Stimulated activated CD8-positive, alpha-beta memory T cell treated with anti-CD3 and anti-CD28 coated beads, Interleukin-2, amount 100 ng/mL, for 48 hours (primary cell): Measurements from ENCODE around the gene OR4N5.
"Not testable (repeated sequence)": the region's sequence is repeated elsewhere in the genome, so short reads cannot be mapped to it uniquely, and the experiment has no call there.

Experiments
- DNase-seq, 2 donors: peaks; one replicate each; pipeline ENCODE4 v3.0.0-alpha.2; 2020; ENCODE audit warnings: low read depth in 2 of 2

The OR4N5 gene, protein sequence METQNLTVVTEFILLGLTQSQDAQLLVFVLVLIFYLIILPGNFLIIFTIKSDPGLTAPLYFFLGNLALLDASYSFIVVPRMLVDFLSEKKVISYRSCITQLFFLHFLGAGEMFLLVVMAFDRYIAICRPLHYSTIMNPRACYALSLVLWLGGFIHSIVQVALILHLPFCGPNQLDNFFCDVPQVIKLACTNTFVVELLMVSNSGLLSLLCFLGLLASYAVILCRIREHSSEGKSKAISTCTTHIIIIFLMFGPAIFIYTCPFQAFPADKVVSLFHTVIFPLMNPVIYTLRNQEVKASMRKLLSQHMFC

DNA sequence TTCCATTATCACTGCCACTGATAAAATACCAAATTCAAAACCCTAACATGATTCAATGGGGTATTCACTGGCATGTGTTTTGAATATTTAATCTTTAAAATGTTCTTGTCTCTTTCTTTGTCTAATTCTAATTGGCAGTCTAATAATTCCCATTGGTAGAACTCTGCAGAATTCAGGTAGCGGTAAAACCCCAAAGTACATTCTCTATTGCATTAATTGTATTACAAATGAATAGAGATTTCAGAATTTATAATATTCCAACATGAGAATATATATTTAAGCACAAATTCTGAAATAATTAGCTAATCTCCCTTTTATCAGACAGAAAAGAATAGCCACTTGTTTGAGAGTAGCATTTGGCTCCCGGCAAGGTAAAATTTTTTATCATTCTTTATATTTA lies at the start of gene OR4N5:
Gene OR4N5, plus strand, starts transcription at position 301 of the 400 bp plus-strand sequence. CDS start 4,916 bp downstream, outside the sequence.
- DNase-seq, result no peak

DNA sequence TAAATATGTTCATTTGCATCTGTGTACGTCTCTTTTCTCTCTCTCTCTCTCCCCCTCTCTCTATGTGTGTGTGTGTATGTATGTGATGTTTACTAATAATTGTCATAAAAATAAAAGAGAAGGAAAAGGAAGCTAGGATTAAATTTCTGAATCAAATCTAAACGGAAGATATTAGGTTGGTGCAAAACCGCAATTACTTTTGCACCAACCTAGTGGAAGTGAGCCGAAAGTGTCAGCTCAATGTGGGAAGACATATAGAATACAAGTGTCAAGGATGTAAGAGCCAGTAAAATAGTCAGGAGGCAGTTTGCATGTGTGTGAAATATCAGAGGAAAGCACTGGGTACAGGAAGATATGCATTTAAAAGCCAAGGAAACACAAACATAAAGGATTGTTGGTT lies 46.6 kb upstream of the OR4N5 start:
- no peak for DNase-seq

DNA sequence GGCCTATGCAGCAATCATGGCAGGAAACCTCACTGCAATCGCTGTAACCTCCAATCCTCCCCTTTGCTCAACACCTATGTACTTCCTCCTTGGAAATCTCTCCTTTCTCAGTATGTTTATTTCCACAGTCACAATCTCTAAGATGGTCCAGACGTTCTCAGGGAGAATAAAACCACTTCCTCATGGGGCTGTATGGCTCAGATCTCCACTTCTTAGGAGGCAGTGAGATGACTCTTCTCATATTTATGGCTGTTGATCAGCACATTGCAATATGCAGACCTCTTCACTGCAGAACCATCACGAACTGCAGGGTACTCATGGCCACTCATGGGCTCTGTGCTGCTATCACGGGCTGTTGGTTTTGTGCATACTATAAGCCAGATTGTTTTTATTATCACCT lies 45.2 kb upstream of the OR4N5 start:
- DNase-seq, result no peak

DNA sequence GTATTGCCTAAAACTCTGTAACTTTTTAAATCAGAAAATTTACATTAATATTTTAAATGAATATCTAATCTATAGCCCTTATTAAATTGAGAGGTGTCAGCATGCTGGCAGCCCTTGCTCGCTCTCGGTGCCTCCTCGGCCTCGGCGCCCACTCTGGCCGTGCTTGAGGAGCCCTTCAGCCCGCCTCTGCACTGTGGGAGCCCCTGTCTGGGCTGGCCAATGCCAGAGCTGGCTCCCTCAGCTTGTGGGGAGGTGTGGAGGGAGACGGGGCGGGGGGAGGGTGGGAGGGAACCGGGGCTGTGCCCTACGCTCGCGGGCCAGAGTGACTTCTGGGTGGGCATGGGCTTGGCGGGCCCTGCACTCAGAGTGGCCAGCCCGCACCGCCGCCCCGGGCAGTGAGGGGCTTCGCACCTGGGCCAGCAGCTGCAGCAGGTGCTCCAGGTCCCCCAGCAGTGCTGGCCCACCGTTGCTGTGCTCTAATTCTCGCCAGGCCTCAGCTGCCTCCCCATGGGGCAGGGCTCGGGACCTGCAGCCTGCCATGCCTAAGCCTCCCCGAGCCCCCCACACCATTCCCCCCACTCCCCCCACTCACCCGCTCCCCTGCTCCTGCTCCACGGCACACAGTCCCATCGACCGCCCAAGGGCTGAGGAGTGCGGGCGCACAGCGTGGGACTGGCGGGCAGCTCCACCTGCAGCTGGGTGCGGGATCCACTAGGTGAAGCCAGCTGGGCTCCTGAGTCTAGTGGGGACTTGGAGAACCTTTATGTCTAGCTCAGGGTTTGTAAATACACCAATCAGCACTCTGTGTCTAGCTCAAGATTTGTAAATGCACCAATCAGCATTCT lies 39.5 kb upstream of the OR4N5 start:
- not testable (repeated sequence) for DNase-seq

DNA sequence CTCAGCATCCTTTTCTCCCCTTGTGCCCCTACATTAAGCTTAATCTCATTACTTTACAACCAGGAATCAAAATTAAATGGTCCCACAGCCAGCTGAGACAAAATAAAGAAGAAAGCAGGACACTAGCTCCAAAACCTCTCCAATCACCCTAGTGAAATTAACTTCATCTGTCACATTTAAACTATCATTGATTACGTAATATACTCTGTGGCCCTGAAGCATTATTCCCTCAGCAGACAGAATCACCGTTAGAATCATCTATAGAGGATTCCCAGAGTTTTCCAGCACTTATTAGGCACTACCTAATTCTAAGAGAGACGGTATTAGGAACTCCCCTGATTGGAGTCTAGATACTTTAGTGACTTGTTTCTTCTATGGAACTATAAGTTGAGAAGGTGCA lies 28.2 kb upstream of the OR4N5 start, which contains the start of gene OR4K17:
Gene OR4K17, plus strand, starts transcription at position 302 of the 400 bp plus-strand sequence. CDS start 6,761 bp downstream, outside the sequence.
- DNase-seq, result no peak

DNA sequence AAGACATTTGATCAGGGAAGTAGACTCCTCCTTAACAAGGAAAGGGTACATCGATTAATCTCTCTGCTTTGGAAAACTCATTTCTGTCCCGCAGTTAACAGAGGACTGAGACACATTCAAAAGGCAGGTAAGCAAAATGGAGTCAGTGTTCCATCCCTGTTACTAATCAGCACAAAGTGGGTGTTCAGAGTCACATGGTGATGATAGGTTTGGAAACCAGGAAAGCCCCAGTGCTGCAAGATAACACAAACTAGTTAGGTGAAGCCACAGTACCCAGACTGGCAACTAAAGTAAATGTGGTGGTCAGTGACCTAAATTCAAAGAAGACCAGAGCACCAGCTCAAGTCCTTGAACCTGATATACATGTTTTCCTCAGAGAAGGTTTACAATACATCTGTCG lies 26.3 kb upstream of the OR4N5 start:
- DNase-seq, result no peak

DNA sequence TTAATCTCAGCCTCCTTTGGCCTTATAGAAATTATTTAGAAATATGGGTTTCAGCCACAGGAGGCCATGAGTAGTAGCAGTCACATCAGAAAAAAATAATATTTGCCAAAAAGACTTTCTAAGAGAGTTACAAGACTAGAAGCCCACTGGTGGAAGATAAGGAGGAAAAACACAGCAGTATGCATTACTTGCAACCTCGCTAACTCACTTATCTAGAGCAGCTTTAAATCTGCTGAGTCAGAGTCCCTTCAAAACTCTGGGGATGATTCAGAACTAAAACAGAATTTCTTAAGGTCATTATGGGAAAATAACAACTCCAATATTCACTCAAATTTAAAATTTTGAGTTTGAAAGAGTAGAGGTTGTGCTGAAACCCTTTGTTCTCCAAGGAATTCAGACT lies 21.9 kb upstream of the OR4N5 start:
- no peak for DNase-seq

DNA sequence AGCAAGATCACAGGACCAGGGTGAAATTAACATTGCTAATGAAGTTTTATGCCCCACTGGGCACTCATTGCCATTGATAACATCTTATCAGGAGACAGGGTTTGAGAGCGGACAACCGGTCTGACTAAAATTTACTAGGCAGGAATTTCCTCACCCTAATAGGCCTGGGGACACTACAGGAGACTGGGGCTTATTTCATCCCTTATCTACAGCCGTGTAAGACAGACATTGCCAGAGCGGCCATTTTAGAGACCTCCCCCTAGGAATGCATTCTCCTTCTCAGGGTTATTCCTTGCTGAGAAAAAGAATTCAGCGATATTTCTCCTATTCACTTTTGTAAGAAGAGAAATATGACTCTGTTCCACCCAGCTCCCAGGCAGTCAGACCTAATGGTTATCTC lies 19.8 kb upstream of the OR4N5 start:
- no peak for DNase-seq

DNA sequence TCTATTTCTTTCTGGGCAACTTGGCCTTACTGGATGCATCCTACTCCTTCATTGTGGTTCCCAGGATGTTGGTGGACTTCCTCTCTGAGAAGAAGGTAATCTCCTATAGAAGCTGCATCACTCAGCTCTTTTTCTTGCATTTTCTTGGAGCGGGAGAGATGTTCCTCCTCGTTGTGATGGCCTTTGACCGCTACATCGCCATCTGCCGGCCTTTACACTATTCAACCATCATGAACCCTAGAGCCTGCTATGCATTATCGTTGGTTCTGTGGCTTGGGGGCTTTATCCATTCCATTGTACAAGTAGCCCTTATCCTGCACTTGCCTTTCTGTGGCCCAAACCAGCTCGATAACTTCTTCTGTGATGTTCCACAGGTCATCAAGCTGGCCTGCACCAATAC lies 5.3 kb downstream of the OR4N5 start:
- no peak for DNase-seq

DNA sequence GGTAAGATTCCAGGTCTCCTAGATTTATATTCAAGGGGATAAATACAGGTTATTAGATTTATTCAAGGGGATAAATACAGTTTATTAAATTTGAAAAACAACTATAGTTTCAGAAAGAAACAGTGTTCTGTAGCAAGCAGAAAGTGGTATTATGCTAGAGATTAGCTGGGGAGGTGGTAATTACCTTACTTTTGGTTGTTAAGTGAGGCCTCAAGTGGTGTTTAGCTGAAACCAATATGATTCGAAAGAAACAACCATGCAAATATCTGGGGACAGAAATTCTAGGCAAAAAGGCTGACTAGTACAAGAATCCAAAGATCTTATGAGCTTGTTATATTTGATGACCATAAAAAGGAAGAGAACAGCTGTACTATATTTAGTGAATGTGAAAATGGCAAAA lies 6.2 kb downstream of the OR4N5 start:
- DNase-seq, result no peak

DNA sequence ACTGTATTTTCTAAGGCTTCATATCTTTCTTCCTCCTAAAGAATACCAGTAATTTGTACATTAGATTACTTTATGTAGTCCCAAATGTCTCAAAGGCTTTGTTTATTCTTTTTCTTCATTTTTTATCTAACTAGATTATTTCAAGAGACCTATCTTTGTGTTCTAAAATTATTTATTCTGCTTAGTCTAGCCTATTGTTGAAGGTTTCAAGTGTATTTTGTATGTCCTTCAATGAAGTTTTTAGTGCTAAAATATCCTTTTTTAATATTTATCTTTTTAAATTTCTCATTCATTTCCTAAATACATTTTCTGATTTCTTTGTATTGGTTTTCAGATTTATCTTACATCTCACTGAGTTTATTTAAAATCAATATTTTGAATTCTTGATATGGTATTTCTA lies 25.8 kb downstream of the OR4N5 start:
- no peak for DNase-seq

DNA sequence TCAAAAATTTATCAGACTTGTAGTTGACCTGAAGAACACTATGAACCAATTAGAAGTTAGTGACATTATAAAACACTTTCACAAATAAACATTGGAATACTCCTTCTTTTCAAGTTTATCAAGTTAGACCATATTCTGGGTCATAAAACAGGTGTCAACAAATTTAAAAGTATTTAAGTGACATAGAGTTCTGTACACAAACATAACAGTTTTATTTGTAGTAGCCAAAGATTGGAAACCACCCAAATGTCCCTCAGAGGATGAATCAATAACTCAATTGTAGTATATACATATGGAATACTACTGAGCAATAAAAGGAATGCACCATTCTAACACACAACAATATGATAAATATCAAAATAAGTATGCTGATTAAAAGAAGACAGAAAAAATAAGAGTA lies 28.5 kb downstream of the OR4N5 start:
- no peak for DNase-seq

DNA sequence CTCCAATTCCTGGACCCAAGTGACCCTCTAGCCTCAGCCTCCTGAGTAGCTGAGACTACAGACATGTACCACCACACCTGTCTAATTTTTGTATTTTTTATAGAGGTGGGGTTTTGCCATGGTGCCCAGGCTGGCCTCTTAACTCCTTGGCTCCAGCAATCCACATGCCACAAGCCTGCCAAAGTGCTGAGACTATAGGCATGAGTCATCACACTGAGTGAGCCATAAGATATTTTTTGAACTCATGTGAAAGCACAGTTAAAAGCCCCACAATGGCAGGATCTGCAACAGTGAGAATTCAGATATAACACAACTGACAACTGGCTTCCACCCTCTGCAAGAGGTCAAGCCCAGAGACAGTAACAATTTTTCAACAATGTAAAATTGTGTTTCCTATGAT lies 31.2 kb downstream of the OR4N5 start:
- DNase-seq, result not testable (repeated sequence)

DNA sequence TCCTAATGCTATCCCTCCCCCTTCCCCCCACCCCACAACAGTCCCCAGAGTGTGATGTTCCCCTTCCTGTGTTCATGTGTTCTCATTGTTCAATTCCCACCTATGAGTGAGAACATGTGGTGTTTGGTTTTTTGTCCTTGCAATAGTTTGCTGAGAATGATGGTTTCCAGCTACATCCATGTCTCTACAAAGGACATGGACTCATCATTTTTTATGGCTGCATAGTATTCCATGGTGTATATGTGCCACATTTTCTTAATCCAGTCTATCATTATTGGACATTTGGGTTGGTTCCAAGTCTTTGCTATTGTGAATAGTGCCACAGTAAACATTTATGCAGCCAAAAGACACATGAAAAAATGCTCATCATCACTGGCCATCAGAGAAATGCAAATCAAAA lies 35.6 kb downstream of the OR4N5 start:
- DNase-seq, result not testable (repeated sequence)

DNA sequence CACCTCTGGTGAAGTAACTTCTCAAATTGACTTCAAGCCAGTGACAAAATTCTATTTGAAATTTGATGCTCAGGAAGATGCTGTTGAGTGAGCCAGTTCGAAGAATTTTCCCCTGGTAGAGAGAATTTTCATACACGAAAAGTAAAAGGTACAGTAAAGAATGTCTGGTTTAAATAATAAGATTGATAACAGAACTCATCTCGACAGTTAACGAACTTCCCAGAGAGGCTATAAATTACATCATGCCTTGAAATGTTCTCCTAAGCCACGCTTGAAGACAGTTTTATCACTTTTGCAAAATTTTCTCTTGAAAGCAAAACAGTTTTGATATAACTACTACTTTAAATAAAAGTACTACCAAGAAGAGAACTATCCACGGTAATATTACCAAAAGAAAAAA lies 37.7 kb downstream of the OR4N5 start:
- DNase-seq, result no peak

DNA sequence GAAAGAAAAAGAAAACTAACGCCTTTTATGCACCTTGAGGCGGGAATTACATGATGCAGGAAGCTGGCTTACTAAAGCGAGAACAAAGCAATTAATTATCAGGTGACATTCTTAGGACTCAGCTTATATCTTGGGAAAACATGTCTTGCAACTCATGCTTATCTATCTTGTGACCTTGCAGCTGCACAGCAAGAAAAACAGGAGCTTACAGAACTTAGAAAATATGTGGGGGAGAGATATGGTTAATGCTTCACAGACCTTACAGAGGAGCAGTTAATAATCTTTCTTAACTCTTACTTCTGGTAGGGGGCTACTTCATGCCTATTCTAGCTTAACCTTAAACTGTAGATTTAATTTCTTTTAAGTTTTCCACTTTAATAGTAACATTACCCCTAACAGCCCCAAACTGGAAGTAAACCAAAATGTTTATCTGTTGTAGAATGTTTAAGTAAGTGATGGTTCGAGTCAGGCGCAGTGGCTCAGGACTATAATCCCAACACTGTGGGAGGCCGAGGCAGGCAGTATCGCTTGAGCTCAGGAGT lies 38.9 kb downstream of the OR4N5 start:
- DNase-seq, result no peak

DNA sequence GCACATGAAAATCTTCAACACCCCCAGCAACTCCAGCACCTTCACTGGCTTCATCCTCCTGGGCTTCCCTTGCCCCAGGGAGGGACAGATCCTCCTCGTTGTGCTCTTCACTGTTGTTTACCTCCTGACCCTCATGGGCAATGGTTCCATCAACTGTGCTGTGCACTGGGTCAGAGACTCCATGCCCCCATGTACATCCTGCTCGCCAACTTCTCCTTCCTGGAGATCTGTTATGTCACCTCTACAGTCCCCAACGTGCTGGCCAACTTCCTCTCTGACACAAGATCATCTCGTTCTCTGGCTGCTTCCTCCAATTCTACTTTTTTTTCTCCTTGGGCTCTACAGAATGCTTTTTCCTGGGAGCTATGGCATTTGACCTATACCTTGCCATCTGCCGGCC lies 40.6 kb downstream of the OR4N5 start:
- no peak for DNase-seq

DNA sequence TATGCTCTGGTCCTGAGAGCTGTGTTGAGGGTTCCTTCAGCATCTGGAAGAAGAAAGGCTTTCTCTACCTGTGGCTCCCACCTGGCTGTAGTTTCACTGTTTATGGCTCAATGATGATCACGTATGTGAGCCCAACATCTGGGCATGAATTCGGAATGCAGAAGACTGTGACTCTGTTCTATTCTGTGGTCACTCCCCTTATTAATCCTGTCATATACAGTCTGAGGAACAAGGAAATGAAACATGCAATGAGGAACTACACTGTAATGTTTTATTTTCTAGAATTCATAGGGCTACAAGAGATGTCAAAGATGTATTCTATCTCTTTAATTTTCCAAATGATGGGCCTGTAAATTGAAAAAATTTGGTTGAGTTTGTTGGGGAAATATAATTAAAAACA lies 41.3 kb downstream of the OR4N5 start:
- no peak for DNase-seq

DNA sequence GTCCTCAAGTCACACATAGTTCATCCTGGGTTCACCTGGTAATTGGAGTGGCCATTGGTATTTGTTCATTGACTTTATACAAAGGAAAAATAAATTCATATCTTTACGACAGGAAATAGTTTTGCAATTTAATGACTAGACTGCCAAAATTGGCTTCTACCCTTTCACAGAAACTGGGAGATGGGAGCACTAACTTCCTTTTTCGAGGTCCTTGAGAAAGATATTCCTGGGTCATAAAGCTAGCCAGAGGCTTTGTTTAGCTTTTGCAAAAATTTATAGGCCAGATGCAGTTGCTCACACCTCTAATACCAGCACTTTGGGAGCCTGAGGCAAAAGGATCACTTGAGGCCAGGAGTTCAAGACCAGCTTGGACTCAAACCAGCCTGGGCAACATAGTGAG lies 41.9 kb downstream of the OR4N5 start:
- no peak for DNase-seq

DNA sequence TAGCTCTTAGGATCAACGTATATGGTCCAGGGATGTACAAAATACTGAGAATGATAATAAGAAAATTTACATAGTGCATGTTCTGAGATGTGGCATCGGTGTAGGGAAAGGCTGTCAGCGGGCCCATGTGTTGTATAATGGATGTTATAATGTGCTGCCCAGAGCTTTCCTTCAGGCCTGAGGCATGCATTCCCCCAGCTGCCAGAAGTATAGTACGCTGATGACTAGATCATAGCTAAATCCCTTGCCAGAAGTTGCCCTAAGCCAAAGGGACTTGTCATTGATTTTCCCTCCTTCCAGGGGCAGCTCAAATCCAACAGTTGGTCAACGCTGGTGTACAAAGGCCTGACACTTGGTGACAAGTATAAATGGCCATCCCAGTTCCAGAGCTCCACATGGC lies 45.6 kb downstream of the OR4N5 start:
- no peak for DNase-seq

DNA sequence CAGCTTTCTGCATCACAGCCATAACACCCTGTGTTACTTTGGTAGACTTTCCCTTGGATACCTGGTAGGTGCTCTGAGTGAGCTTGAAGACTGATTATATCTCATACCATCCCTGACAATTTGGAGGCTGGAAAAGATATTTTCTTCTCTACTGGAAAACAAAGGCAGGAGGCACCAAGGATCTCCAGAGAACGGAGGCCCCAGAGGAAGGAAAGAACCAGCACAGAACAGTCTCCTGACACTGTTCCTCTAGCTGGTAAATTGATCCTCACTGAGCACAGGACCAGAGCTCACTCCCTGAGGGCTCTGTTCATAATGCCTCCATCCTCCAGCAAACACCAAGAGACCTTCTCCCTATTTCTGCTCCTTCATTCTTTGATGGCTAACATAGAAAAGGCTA lies 52.0 kb downstream of the OR4N5 start, which contains the start of gene OR11G2:
Gene OR11G2, plus strand, starts transcription at position 301 of the 400 bp plus-strand sequence. CDS start 6,542 bp downstream, outside the sequence.
- no peak for DNase-seq

DNA sequence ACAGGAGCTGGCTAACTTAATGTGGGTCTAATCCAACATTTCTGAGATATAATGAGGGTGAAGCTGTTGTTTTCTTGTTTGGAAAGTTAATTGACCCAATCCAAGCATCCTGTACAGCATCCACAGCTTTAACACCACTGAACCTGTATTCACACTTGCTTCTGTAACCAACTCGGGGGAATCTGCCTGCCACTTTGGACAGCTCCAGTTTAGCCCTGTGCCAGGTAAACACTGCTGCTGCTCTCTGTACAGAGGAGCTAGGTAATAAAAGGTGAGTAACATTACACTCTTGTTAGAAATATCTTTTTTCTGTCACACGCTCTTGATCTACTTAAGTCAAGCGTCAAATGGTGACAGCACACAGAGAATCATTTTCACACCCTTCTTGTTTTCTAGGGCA lies 52.8 kb downstream of the OR4N5 start:
- DNase-seq, result no peak

DNA sequence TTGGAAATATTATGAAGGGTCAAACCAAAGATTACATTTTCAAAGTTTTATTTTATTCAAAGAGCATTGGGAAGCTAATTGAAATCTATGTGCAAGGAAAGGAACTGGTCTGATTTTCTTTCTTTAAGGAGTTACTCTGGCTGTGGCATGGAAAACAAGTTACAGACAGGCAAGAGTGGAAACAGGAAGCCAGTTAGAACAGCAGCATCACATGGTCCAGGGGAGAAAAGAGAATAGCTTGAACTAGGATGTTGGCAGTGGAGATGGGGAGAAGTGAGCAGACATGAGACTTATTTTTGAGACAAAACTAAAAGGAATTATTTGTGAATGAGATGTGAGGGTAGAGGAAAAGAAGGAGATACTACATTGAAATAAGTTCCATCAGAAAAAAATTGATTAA lies 55.5 kb downstream of the OR4N5 start:
- no peak for DNase-seq
